SJSA1 (cell line): Measurements from ENCODE around the gene NKD1. TPM values are rescaled to one million over a fixed set of nuclear protein-coding genes. Genes with fewer than 3 reads are reported as not detected.

Experiments
- DNase-seq, 2 experiments: peaks; one replicate each; pipeline ENCODE4 v3.0.0-alpha.2; 2015 to 2020; ENCODE audit warnings: low spot score in 2 of 2, low read depth in 1 of 2
- H3K27ac ChIP-seq: fragments of 250-450 bp; sonication (Bioruptor Pico); 2 replicates; pipeline ENCODE4 v1.5.1; 2020; ENCODE audit warnings: mild to moderate bottlenecking, moderate library complexity
- H3K27me3 ChIP-seq: fragments of 250-450 bp; sonication (Bioruptor Pico); replicated peaks from 2 replicates; pipeline ENCODE4 v1.5.1; 2020; ENCODE audit warnings: mild to moderate bottlenecking, moderate library complexity
- H3K36me3 ChIP-seq: fragments of 250-450 bp; sonication (Bioruptor Pico); 2 replicates; pipeline ENCODE4 v1.5.1; 2020; ENCODE audit warnings: mild to moderate bottlenecking
- H3K4me1 ChIP-seq: fragments of 250-450 bp; sonication (Bioruptor Pico); replicated peaks from 2 replicates; pipeline ENCODE4 v1.6.1; 2021; ENCODE audit warnings: mild to moderate bottlenecking
- H3K4me3 ChIP-seq: fragments of 250-450 bp; sonication (Bioruptor Pico); 2 replicates; pipeline ENCODE4 v1.5.1; 2020; ENCODE audit warnings: mild to moderate bottlenecking
- H3K9me3 ChIP-seq: fragments of 250-450 bp; sonication (Bioruptor Pico); replicated peaks from 2 replicates; pipeline ENCODE4 v1.5.1; 2020; ENCODE audit warnings: mild to moderate bottlenecking
- total RNA-seq: library from RNA; depleted of rRNA; stranded (reverse); fragments of >200 nt; shearing (Covaris generic); gene quantifications from 2 replicates; pipeline ENCODE4 v1.2.3, GENCODE V29; 2014

The NKD1 gene
- total RNA-seq, 1 experiment from 2014 or later, result 0.42 TPM

DNA sequence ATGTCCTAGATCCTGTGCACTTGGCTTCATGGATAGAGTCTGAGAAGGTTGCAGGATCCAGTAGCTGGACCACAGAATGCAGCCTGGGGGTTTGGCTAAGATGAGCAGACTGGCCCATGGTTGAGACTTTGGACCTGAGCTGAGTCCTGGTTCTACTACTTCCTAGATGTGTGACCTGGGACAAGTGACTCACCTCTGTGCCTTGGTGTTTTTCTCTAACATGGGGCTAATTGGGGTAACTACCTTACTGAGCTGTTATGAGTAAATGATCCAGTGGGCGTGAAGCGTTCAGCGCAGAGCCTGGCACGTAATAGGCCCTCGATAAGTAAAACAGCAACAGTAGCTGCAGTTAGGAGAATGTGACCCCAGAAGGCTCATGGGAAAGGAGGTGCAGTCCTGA, 94.2 kb downstream of the NKD1 start:
- H3K9me3 ChIP-seq, result no peaks in the 10 kb centered on the region
- H3K4me1 ChIP-seq, result no peaks in the 10 kb centered on the region
- H3K4me3 ChIP-seq, result no peak overlapping the region
- no peaks in the 10 kb centered on the region for H3K36me3 ChIP-seq
- DNase-seq, result no peak
- H3K27ac ChIP-seq, result no peak overlapping the region
- no peaks in the 10 kb centered on the region; the same call in 1 of the 2 replicates for H3K27me3 ChIP-seq

DNA sequence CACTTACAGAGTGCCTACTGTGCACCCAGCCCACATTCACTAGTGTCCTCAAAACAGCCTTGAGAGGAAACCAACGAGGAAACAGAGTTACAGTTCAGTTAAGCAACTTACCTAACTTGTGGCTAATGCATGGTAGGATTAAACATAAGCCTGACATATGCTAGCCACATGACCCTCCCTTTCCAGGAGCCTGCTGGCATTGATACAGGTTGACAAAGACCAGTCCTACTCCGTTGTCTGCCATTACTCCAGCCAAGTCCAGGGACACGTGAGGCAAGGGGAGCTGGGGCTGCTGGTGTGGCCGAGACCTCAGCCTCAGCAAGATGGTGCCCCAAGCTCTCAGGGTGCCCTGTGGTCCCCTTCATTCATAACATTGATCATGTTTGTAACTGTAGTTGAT, 95.0 kb downstream of the NKD1 start:
- DNase-seq, result no peak

DNA sequence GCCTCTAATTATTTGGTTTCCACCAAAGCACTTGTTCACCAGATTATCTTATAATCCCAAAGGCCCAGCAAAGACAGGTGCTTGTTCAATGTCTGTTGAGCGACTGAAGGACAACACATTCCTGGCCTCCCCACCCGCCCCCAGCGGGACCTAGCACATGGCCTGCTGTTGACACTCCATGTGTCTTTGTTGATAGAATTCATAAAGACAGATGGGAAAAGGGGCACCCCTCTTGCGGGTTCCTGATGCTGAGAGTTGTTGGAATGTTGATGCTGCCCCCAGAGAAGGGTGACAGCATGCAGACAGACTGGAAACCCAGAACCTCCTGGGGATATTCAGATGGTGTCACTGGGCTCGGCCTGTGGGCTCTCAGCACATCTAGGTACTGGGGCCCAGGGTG, 96.0 kb downstream of the NKD1 start:
- Histone ChIP-seq H3K36me3 (no peaks in the 10 kb centered on the region), H3K27ac (no peak overlapping the region), H3K9me3 (no peaks in the 10 kb centered on the region), H3K4me1 (no peaks in the 10 kb centered on the region), H3K27me3 (no peaks in the 10 kb centered on the region; the same call in 1 of the 2 replicates), H3K4me3 (no peak overlapping the region)
- no peak for DNase-seq

More for the DNA sequence above, 95.0 kb downstream of the NKD1 start:
- no peaks in the 10 kb centered on the region for H3K4me1 ChIP-seq
- no peaks in the 10 kb centered on the region; the same call in 1 of the 2 replicates for H3K27me3 ChIP-seq
- no peak overlapping the region for H3K27ac ChIP-seq
- H3K36me3 ChIP-seq, result no peaks in the 10 kb centered on the region
- no peaks in the 10 kb centered on the region for H3K9me3 ChIP-seq
- no peak overlapping the region for H3K4me3 ChIP-seq

DNA sequence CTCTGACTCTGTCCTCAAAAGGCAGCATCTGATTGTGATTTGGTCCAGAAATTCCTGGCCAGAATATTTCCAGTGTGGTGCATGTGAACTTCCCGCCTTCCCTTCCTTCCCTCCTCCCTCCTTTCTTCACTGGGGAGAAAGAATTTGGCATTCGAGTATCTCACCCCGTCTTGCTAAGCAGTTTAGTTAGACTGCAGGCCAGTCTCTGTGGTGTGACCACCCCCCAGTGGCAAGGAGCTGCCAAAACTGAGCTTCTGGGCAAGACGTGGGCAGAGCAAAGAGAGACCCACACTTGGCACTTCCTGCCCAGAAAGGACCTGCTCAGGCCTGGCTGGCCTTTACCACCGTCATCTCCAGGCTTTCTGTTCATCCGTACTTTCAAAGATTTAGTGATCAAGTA, 96.5 kb downstream of the NKD1 start:
- Histone ChIP-seq H3K4me3 (no peak overlapping the region), H3K36me3 (no peaks in the 10 kb centered on the region), H3K27ac (no peak overlapping the region), H3K9me3 (no peaks in the 10 kb centered on the region), H3K4me1 (no peaks in the 10 kb centered on the region), H3K27me3 (no peaks in the 10 kb centered on the region; the same call in 1 of the 2 replicates)
- DNase-seq, result no peak

DNA sequence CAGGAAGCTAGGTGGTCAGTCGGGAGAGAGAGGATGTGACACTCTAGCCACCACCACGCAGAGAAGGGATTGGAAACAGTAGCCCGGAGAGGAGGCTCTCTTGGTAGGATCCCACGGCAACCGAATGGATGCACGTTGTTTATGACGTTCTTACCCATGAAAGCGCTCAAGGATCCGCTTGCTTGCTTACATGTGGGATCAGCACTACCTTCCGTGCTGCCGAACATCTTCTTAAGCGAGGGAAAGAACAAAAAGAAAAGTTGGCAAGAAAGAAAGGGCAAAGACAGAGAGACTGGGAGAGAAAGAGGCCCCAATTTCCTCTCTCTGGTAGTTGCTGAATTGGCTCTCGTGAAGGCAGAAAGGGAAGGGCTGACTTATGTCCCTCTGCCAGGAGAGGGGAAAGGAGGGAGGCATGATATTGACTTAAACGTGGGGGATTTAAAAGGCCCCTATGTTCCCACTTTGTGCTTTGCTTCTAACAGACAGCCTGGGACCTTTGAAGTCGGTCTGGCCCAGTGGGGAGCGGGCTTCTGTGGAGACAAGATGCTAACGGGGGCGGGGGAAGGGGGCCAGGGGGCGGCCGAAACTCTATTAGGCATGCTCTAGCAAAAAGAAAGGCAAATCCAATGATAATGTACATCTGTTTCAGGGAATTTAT, 97.5 kb downstream of the NKD1 start:
- H3K27me3 ChIP-seq, result no peaks in the 10 kb centered on the region; the same call in 1 of the 2 replicates
- no peaks in the 10 kb centered on the region for H3K36me3 ChIP-seq
- no peak overlapping the region for H3K27ac ChIP-seq
- no peak overlapping the region for H3K4me3 ChIP-seq
- no peak for DNase-seq
- H3K9me3 ChIP-seq, result no peaks in the 10 kb centered on the region
- H3K4me1 ChIP-seq, result no peaks in the 10 kb centered on the region

DNA sequence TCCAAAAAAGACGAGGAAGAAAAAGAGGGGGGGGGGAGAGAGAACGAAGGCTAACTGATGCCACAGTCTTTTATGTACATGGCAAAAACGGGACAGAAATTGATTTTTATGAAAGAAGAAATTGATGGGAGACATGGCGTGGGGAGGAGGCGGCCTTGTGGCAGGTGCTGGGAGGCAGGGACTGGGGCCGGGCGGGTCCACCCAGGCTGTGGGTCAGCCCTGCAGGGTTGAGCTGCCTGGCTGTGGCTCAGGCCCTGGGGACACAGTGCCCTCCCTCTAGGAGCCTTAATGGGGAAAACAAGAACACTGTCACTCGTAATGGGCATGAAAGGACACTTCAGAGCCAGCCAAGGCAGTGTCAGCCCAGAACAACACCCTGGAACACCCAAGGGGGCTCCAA, 98.1 kb downstream of the NKD1 start:
- DNase-seq, result no peak
- H3K27me3 ChIP-seq, result no peaks in the 10 kb centered on the region; the same call in 1 of the 2 replicates
- H3K9me3 ChIP-seq, result no peaks in the 10 kb centered on the region
- H3K4me3 ChIP-seq, result no peak overlapping the region
- no peaks in the 10 kb centered on the region for H3K36me3 ChIP-seq
- no peaks in the 10 kb centered on the region for H3K4me1 ChIP-seq
- H3K27ac ChIP-seq, result no peak overlapping the region

DNA sequence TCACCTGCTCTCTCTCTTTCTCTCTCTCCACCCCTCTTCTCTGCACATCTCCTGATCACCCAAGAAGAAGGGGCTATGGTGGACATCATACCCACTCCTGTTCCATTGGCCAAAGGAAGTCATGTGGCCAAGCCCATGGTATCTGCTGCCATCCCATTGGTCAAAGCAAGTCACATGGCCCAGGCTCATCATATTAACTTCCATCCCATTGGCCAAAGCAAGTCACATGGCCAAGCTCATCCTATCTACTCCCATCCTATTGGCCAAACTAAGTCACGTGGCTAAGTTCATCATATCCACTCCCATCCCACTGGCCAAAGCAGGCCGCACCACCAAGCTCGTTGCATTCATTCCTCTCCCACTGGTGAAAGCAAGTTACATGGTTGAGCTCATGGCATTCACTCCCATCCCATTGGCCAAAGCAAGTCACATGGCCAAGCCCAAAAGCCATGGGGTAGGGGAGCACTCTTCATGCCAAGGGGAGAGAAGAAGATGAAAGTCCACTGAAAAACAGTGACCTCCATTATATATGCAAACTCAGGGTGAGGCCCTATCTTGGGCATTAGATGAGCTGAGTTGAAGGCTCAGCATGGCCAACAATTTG, 103.7 kb downstream of the NKD1 start:
- H3K4me3 ChIP-seq, result no peak overlapping the region
- DNase-seq, result no peak
- H3K27me3 ChIP-seq, result no peaks in the 10 kb centered on the region
- H3K4me1 ChIP-seq, result no peaks in the 10 kb centered on the region
- no peaks in the 10 kb centered on the region for H3K9me3 ChIP-seq
- no peaks in the 10 kb centered on the region for H3K36me3 ChIP-seq
- H3K27ac ChIP-seq, result no peak overlapping the region

DNA sequence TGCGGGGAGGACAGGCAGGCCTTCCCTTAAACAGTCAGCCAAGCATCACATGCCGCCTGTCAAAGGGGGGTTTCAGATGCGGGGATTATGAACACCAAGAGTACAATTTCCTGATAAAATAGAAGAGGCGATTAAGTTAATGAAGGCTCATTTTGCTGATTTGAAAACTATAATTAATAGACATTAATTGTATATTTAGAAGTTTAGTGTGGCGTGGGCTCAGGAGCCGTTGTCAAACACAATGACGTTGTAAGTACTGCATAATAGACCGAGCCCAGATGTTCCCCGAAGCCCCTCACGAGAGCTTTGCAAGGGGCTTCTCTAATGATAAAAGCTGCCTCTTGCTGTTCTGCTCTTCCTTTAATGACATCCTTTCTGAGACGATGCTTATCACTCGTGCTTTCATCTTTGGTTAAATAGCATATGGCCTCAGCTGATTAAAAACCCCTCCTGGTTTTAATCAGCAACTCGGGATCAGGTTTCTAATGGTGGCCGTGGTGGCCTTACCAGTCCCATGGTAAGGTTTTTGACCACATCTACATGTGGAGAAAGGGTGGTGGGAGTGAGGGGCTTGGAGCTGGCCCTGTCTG, 104.7 kb downstream of the NKD1 start:
- no peaks in the 10 kb centered on the region for H3K4me1 ChIP-seq
- no peak overlapping the region for H3K4me3 ChIP-seq
- H3K9me3 ChIP-seq, result no peaks in the 10 kb centered on the region
- no peaks in the 10 kb centered on the region for H3K27me3 ChIP-seq
- no peak overlapping the region for H3K27ac ChIP-seq
- H3K36me3 ChIP-seq, result no peaks in the 10 kb centered on the region
- no peak for DNase-seq

DNA sequence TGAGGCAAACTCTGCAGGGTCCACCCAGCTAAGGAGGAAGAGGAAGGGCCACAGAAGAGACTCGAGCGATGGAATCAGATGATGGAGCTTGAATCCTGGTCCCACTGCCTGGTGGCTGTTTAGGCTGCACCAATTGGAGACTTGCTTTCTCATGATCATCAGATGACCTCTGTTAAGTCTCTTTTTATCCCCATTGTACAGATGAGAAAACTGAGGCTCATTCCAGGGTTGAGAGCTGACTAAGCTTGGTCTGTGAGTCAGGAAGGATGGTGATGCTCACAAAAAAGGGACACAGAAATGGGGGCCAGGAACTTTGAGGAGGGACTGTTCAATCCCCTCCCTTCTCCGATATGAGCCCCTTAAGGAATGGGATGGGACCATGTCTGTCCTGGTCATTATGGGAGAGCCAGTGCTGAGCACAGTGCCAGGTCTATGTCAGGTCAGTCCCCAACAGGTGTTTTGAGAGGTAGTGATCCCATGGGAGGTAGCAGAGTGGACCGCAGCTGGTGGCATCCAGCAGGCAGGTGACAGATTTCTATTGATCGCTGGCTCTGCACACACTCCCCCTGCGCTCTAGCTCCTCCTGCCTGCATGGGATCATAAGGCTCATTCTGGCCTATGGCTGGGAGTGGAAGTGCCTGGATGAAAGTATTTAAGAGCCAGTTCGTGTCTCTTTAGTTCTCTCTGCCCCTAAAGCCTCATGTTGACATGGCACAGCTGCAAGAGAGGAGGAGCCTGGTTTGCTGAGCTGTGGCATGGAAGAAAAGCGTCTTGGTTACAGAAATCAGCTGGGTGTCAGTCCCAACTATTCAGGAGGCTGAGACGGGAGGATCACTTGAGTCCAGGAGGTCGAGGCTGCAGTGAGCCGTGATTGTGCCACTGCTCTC, 105.7 kb downstream of the NKD1 start:
- Histone ChIP-seq H3K27me3 (no peaks in the 10 kb centered on the region), H3K4me3 (no peak overlapping the region), H3K36me3 (no peaks in the 10 kb centered on the region), H3K4me1 (no peaks in the 10 kb centered on the region), H3K9me3 (no peaks in the 10 kb centered on the region), H3K27ac (no peak overlapping the region)
- no peak for DNase-seq

DNA sequence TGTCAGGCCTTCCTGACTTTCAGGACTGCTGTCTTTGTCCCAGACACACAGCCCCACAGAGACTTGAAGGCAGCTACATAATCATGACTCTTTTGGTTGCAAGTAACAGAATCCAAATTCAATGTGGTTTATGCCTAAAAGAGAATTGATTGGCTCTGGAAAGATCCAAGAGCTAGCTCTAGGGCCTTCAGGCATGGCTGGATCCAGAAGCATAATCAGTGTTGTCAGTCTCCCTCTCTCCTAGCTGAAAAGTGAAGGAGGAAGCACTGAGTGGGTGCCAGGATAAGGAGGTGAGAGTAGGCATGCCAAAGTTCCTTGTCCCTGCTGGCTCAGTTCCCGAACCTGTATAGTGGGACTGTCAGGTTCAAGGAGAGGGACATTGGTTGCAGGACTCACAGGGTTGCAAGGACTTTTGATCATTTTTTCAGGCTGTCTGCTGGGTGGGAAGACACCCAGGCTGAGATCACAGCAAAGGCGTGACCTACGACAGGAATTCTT, 107.4 kb downstream of the NKD1 start:
- H3K4me1 ChIP-seq, result no peaks in the 10 kb centered on the region
- no peak for DNase-seq
- H3K27me3 ChIP-seq, result no peaks in the 10 kb centered on the region
- no peak overlapping the region for H3K4me3 ChIP-seq
- no peaks in the 10 kb centered on the region for H3K9me3 ChIP-seq
- no peaks in the 10 kb centered on the region for H3K36me3 ChIP-seq
- H3K27ac ChIP-seq, result no peak overlapping the region

DNA sequence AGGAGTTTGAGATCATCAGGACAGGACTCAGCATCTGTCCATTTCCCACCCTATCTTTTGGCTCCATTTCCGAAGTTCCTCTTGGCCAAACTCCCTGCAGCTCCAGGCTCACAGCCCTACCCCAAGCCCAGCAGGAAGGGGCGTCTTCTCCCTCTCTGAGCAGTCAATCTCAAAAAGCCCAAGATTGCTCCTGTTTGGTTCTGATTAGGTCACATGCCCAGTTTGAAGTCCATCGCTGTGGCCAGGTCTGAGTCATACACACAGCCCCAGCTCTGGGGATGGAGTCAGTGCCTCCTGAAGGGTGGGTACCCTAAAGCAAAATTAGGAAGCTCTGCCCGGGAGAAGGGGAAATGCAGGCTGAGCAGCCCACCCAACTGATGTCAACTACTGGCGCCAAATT, 109.0 kb downstream of the NKD1 start:
- H3K36me3 ChIP-seq, result no peaks in the 10 kb centered on the region
- no peak overlapping the region for H3K4me3 ChIP-seq
- no peaks in the 10 kb centered on the region for H3K4me1 ChIP-seq
- H3K9me3 ChIP-seq, result no peaks in the 10 kb centered on the region
- no peak overlapping the region for H3K27ac ChIP-seq
- H3K27me3 ChIP-seq, result no peaks in the 10 kb centered on the region
- no peak for DNase-seq

DNA sequence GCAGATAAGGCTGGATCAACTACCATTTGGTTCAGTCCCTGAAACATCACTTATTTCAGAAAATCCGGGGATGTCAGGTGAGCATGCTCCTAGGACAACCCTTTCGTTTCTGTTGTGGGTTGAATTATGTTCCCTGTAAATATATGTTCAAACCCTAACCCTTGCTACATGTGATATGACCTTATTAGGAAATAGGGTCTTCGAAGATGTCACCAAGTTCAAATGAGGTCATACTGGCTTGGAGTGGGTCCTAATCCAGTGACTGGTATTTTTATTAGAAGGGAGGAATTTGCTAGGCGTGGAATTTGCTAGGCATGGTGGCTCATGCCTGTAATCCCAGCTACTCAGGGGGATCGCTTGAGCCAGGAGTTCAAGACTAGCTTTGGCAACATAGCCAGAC, 111.6 kb downstream of the NKD1 start:
- DNase-seq, result no peak
- H3K27ac ChIP-seq, result no peak overlapping the region
- H3K4me1 ChIP-seq, result no peaks in the 10 kb centered on the region
- no peaks in the 10 kb centered on the region for H3K27me3 ChIP-seq
- H3K4me3 ChIP-seq, result no peak overlapping the region
- H3K36me3 ChIP-seq, result no peaks in the 10 kb centered on the region
- no peaks in the 10 kb centered on the region for H3K9me3 ChIP-seq

DNA sequence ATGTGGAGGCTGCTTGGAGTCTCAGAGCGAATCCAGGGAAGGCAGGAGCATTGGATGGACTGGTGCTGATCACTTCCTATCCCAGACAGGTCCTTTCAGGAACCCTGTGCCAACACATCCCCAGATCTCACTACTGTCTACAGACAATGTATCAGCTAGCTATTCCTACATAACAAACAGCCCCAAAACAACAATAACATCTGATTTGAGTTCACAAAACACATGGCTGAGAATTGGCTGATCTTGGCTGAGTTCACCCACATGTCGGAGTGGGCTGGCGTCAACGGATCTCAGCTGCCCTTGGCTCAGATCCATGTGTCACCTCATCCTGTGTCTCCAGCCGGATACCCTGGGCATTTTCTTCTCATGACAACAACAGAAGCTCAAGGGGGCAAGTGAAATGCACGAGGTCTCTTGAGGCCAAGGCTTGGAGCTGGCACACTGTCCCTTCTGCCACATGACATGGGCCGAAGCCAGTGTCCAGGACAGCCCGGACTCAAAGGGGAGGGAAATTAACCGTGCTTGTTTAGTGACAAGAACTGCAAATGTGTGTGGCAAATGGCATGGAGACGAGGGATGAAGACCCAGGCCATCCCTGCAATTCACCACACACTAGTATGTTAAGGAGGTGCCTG, 114.2 kb downstream of the NKD1 start:
- DNase-seq, result no peak
- no peak overlapping the region for H3K27ac ChIP-seq

More for the DNA sequence above, 114.2 kb downstream of the NKD1 start:
- Histone ChIP-seq H3K4me1 (0 out of 2 replicates have a peak, but pooled peaks cover 3% of the 10 kb centered on the region), H3K4me3 (no peak overlapping the region), H3K9me3 (no peaks in the 10 kb centered on the region), H3K36me3 (no peaks in the 10 kb centered on the region), H3K27me3 (no peaks in the 10 kb centered on the region)
